ENCODE data around the gene HOXB13.

Gene HOXB13

DNA sequence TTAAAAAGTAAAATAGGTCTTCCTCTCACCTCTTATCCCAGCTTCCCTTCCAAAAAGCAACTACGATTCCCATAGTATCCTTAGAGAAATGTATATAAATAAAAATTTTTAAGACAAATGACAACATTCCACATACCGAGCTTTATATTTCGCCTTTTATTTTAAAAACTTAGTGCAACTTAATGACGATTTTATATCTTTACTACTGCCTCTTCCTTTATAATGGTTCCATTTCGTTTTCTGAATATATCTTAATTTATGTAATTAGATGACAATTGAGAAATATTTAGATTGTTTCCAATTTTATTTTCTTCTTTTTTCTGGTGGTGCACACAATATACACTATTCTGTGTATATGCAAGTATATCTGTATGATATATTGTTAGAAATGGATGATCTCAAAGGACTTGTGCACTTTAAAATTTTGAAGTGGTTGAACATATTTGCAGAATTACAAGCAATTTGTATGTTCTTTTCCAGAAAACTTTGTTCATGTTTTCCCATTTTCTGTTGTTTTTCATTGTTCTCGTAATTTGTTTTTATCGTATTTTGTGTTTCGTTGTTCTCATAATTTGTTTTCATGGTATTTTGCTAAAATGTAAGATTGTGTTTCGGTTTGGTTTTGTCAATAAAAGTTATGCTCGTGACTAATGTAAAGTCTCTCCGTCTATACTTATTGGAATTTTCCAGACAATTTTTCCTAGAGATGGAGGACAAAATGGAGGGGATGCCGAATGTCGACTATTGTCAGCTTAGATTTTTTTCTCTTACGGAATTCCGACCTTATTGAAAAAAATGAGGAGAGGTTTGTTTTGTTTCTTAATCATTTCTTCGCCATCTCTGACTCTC, 20.4 kb upstream of the HOXB13 start:
- no peak overlapping the region for H3K4me3 ChIP-seq (ENCODE audit: low read depth, low read length)
- no peak for TF ChIP-seq CTCF (IDR thresholded peaks at IDR 0.05; ENCODE audit: borderline replicate concordance, insufficient read depth, low read depth, low read length)

- no peak overlapping the region for H3K4me3 ChIP-seq (ENCODE audit: low read depth, low read length)
- no peak for TF ChIP-seq CTCF (IDR thresholded peaks at IDR 0.05; ENCODE audit: borderline replicate concordance, insufficient read depth, low read depth, low read length)
Measured at GRCh38 chr17:48747445-48748363, 19.2 kb upstream of the HOXB13 start.

- H3K4me3 ChIP-seq (ENCODE audit: low read depth, low read length) = no peak overlapping the region
- no peak for TF ChIP-seq CTCF (IDR thresholded peaks at IDR 0.05; ENCODE audit: borderline replicate concordance, insufficient read depth, low read depth, low read length)
Measured at GRCh38 chr17:48746916-48747444, 18.4 kb upstream of the HOXB13 start.

DNA sequence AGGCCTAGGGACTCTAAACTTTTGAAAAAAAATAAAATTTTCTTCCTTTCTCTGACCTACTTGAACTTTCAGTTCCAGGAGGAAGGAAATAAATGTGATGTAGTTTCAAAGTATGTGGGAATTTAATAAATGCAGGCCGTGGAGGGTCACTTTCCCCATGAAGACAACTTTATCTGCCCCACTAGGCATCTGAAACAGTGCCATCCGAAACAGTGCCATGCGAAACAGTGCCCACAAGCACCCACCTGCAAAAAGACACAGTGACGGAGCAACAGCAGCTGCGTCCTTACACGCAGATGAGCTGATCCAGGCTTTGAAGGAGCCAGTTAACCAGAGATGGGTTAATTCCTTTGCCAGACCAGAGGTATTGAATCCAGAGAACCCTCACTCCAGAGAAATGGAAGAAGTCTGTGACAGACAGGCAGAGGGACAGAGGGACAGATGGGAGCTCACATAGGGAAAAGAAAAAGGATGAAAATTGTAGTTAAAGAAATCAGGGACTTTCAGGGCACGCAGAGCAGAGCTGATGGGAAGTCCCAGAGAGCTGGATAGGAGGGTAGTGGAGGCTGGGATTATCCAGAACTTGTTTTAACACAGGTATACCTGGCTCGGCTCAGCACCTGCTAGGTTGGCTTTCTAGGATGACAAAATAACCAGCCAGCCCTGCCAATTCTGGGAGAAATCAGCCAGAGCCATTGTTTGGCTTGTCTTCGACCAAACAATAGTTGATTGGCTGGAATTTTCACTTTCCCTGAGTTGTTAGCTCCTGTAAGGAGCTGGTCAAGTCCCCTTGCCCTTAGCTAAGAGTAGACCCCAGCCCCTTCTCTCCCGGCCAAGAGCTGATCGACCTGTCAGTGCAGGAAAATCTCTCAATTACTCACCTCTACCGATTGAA, 17.1 kb upstream of the HOXB13 start:
- no peak overlapping the region for H3K4me3 ChIP-seq (ENCODE audit: low read depth, low read length)
- TF ChIP-seq CTCF (IDR thresholded peaks at IDR 0.05; ENCODE audit: borderline replicate concordance, insufficient read depth, low read depth, low read length) = no peak

DNA sequence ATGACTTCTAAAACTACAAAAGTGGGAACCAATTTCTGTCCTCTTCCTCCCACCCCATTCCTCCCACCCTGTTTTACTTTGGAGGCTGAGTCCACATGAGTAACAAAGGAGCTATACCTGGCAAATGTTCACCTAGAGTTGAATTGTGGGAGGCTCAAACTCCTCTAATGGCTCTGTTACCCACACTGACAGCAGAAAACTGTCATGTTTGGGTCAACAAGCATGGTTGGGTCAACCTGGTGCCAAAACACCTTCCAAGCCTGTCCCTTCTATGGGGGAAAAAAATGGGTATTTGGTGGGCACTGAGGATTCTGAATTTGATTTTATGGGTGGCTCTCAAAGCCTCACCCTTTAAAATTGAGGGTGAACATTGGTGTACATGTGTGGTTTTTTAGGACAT, 12.0 kb upstream of the HOXB13 start:
- no peak overlapping the region for H3K4me3 ChIP-seq (ENCODE audit: low read depth, low read length)
- no peak for TF ChIP-seq CTCF (IDR thresholded peaks at IDR 0.05; ENCODE audit: borderline replicate concordance, insufficient read depth, low read depth, low read length)

DNA sequence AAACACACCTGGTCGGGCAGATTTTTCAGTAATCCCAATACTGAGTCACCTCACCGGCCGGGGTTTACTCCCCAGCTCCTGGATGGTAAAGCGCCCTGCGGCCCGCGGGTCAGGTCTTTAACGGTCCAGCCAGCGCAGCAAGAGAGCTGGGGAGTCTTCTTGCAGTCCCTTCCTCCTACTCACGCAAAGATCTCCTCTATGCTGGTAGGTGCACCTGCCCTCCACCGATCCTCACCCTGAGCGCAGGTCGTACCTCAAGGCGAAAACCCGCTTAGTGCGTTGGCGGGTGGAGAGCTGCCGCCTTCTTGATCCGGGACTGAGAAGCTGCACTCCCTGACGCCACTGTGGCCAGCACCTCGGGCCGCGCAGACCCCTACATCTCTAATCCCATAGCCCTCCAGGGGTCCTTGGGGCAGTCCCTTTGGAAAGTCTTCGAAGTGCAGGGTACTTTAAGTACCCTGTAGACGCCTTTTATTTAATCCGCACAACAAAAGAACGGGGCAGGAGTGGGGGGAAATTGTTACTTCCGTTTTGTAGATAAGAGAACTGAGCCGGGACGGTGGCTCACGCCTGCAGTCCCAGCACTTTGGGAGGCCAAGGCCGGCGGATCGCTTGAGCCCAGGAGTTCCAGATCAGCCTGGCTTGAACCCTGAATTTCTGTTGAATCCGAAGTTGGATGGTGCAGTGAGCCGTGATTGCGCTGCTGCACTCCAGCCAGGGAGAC, 10.4 kb upstream of the HOXB13 start:
- no peak overlapping the region for H3K4me3 ChIP-seq (ENCODE audit: low read depth, low read length)

More for the DNA sequence above, 10.4 kb upstream of the HOXB13 start:
- TF ChIP-seq CTCF (IDR thresholded peaks at IDR 0.05; ENCODE audit: borderline replicate concordance, insufficient read depth, low read depth, low read length) = no peak

Data from GM12875 (cell line).